Colon (tissue), 2 donors: ENCODE measurements around the gene PGAP3.
"Not testable (repeated sequence)": the region's sequence is repeated elsewhere in the genome, so short reads cannot be mapped to it uniquely, and the experiment has no call there.

Experiments used
- FAIRE-seq: peaks from 2 replicates; lab custom pipeline; 2012; peaks lifted over from hg19 to GRCh38; lab: Jason Lieb, UNC
- donor health status: control.
- donor health status: control.

The PGAP3 gene

GRCh38 chr17:39687546-39688474 lies at the start of gene PGAP3:
TSS of gene PGAP3 (minus strand) at chr17:39688057. CDS start at chr17:39688014, 43 bp downstream.
- FAIRE-seq: no peak

- no peak for FAIRE-seq
Observed at GRCh38 chr17:39737206-39737759, 49.4 kb upstream of the PGAP3 start.

GRCh38 chr17:39736319-39737165 lies 48.7 kb upstream of the PGAP3 start:
- no peak for FAIRE-seq

GRCh38 chr17:39735882-39736281 lies 48.0 kb upstream of the PGAP3 start:
- no peak for FAIRE-seq

GRCh38 chr17:39732586-39732985 lies 44.7 kb upstream of the PGAP3 start:
- no peak for FAIRE-seq

GRCh38 chr17:39730095-39730921 lies 42.5 kb upstream of the PGAP3 start, which contains the start of gene MIEN1:
TSS of gene MIEN1 (minus strand) at chr17:39730532. CDS start at chr17:39730495, 37 bp downstream.
- FAIRE-seq: no peak

- FAIRE-seq: no peak
Observed at GRCh38 chr17:39729280-39729851, 41.5 kb upstream of the PGAP3 start.

GRCh38 chr17:39727556-39727955 lies 39.7 kb upstream of the PGAP3 start:
- no peak for FAIRE-seq

- no peak for FAIRE-seq
Observed at GRCh38 chr17:39726617-39727016, 38.8 kb upstream of the PGAP3 start.

- FAIRE-seq: not testable (repeated sequence)
Observed at GRCh38 chr17:39725923-39726322, 38.1 kb upstream of the PGAP3 start.

GRCh38 chr17:39724731-39725130 lies 36.9 kb upstream of the PGAP3 start:
- FAIRE-seq: no peak

- no peak for FAIRE-seq
Observed at GRCh38 chr17:39722965-39723848, 35.4 kb upstream of the PGAP3 start.

GRCh38 chr17:39722104-39722503 lies 34.2 kb upstream of the PGAP3 start:
- no peak for FAIRE-seq

- FAIRE-seq: no peak
Observed at GRCh38 chr17:39719563-39720355, 31.9 kb upstream of the PGAP3 start.

GRCh38 chr17:39717660-39718059 lies 29.8 kb upstream of the PGAP3 start:
- FAIRE-seq: no peak

GRCh38 chr17:39716879-39717536 lies 29.2 kb upstream of the PGAP3 start:
- FAIRE-seq: no peak

- no peak for FAIRE-seq
Observed at GRCh38 chr17:39716073-39716818, 28.4 kb upstream of the PGAP3 start.
